HepG2 (cell line): ENCODE data around the gene SLC35B3. TPM values are rescaled to one million over a fixed set of nuclear protein-coding genes. Genes with fewer than 3 reads are reported as not detected.

Source experiments
- ATAC-seq: fragments of 200-7000 bp; cut with Tn5 transposase; 3 replicates; pipeline ENCODE4 v1.9.1; 2020; ENCODE audit warnings: mild to moderate bottlenecking, moderate library complexity
- BruUV-seq: library from RNA; stranded (reverse); fragments of 400-500 nt; replicated peaks from 2 replicates; lab custom pipeline; 2021; lab: Mats Ljungman, UMichigan
- CTCF ChIA-PET: fragments of 300-600 bp; formaldehyde crosslinking; extraction: SDS; loops from one replicate; lab custom pipeline; 2021; ENCODE audit warnings: low total read pairs, inconsistent platforms, low intra/inter-chr PET ratio; lab: Yijun Ruan, JAX
- POLR2A ChIA-PET: fragments of 350-600 bp; sonication (Branson Sonifier 250); formaldehyde crosslinking; loops from one replicate; lab custom pipeline; 2020; ENCODE audit warnings: antibody characterized with exemption, inconsistent platforms; lab: Yijun Ruan, JAX
- DNase-seq: peaks from one replicate; pipeline ENCODE4 v3.0.0-alpha.2; 2015; ENCODE audit warnings: low spot score
- FAIRE-seq: peaks from 3 replicates; lab custom pipeline; 2011; peaks lifted over from hg19 to GRCh38; lab: Jason Lieb, UNC
- H2AFZ ChIP-seq: one replicate; pipeline ENCODE4 v1.6.1; 2011; ENCODE audit warnings: low read length, inconsistent platforms
- H3K27ac ChIP-seq: fragments of 300-600 bp; 3 replicates; pipeline ENCODE4 v1.8.0; 2011; ENCODE audit warnings: mixed run types, mild to moderate bottlenecking, mixed read lengths, low read length, inconsistent platforms; ENCODE audit not compliant: insufficient read depth; ENCODE audit errors: extremely low read length
- H3K27me3 ChIP-seq, 2 experiments: fragments of 200-600 bp in 1 of 2; 2 replicates in 1 of 2; 3 replicates in 1 of 2; pipeline versions ENCODE4 v1.6.0 to v1.8.0; 2011; ENCODE audit warnings: low read length in 2 of 2, mild to moderate bottlenecking in 2 of 2, moderate library complexity in 2 of 2, inconsistent platforms in 1 of 2; ENCODE audit not compliant: insufficient read depth in 2 of 2, control insufficient read depth in 1 of 2
- H3K36me3 ChIP-seq, 2 experiments: fragments of 200-600 bp in 1 of 2; replicated peaks in 1 of 2; 2 replicates in 1 of 2; 3 replicates in 1 of 2; pipeline versions ENCODE4 v1.5.1 to v1.8.0; 2011; ENCODE audit warnings: low read length in 2 of 2, inconsistent platforms in 1 of 2; ENCODE audit not compliant: insufficient read depth in 2 of 2, control insufficient read depth in 1 of 2
- H3K4me1 ChIP-seq: 2 replicates; pipeline ENCODE4 v1.5.1; 2012; ENCODE audit warnings: low read length, inconsistent platforms; ENCODE audit not compliant: insufficient read depth
- H3K4me2 ChIP-seq: 2 replicates; pipeline ENCODE4 v1.6.0; 2011; ENCODE audit warnings: low read depth, low read length, inconsistent platforms
- H3K4me3 ChIP-seq, 3 experiments: fragments of 200-600 bp in 1 of 3; sonication (generic), shearing (Covaris generic) in 1 of 3; replicated peaks in 1 of 3; 2 replicates each; pipeline ENCODE4 v1.5.1; 2011 to 2016; ENCODE audit warnings: low read length in 3 of 3, inconsistent platforms in 2 of 3, low read depth in 2 of 3, mild to moderate bottlenecking in 2 of 3, control low read depth in 1 of 3, mixed read lengths in 1 of 3; ENCODE audit not compliant: insufficient read depth in 1 of 3
- H3K79me2 ChIP-seq: one replicate; pipeline ENCODE4 v1.6.1; 2011; ENCODE audit warnings: low read length, inconsistent platforms; ENCODE audit not compliant: insufficient read depth
- H3K9ac ChIP-seq: 2 replicates; pipeline ENCODE4 v1.6.0; 2011; ENCODE audit warnings: mild to moderate bottlenecking, low read depth, low read length, inconsistent platforms; ENCODE audit not compliant: insufficient read depth
- H3K9me3 ChIP-seq: 2 replicates; pipeline ENCODE4 v1.5.1; 2012; ENCODE audit warnings: mild to moderate bottlenecking, low read length
- H4K20me1 ChIP-seq: 2 replicates; pipeline ENCODE4 v1.6.0; 2011; ENCODE audit warnings: inconsistent platforms, mild to moderate bottlenecking, low read length, moderate library complexity; ENCODE audit not compliant: insufficient read depth
- ATF1 ChIP-seq: IDR thresholded peaks from 2 replicates; pipeline ENCODE4 v1.6.1; 2016; ENCODE audit warnings: mild to moderate bottlenecking, control low read depth
- ATF7 ChIP-seq, 2 experiments: fragments of 450-650 bp in 1 of 2; sonication (generic) in 1 of 2; formaldehyde crosslinking in 1 of 2; IDR thresholded peaks; 2 replicates each; pipeline versions ENCODE4 v1.4.0 to v1.6.1; 2016 to 2020; ENCODE audit warnings: antibody characterized with exemption in 1 of 2, mild to moderate bottlenecking in 1 of 2, missing genetic modification reagents in 1 of 2
- CREB1 ChIP-seq, 2 experiments: fragments of 450-650 bp in 1 of 2; IDR thresholded peaks; 2 replicates each; pipeline ENCODE4 v1.6.1; 2016 to 2017; ENCODE audit warnings: control low read depth in 1 of 2, mild to moderate bottlenecking in 1 of 2, missing compliant biosample characterization in 1 of 2, missing genetic modification characterization in 1 of 2
- IRF2 ChIP-seq: IDR thresholded peaks from 2 replicates; pipeline ENCODE4 v1.6.1; 2018; ENCODE audit warnings: missing genetic modification reagents, missing compliant biosample characterization
- JUN ChIP-seq: sonication (generic); formaldehyde crosslinking; IDR thresholded peaks from 2 replicates; pipeline ENCODE4 v1.4.0; 2020; ENCODE audit warnings: mild to moderate bottlenecking, missing genetic modification reagents
- KLF6 ChIP-seq: IDR thresholded peaks from 2 replicates; pipeline ENCODE4 v1.8.0; 2016; ENCODE audit warnings: missing biosample characterization, missing genetic modification reagents
- NCOA5 ChIP-seq: sonication (generic); formaldehyde crosslinking; IDR thresholded peaks from 2 replicates; pipeline ENCODE4 v1.4.0; 2020; ENCODE audit warnings: missing genetic modification reagents
- NRL ChIP-seq: sonication (generic); formaldehyde crosslinking; IDR thresholded peaks from 2 replicates; pipeline ENCODE4 v1.5.0; 2020; ENCODE audit warnings: missing genetic modification reagents, mild to moderate bottlenecking, moderate library complexity, borderline replicate concordance
- RFXANK ChIP-seq: IDR thresholded peaks from 2 replicates; pipeline ENCODE4 v1.6.1; 2016
- SMYD3 ChIP-seq: sonication (generic); formaldehyde crosslinking; IDR thresholded peaks from 2 replicates; pipeline ENCODE4 v1.8.1; 2023; ENCODE audit warnings: mild to moderate bottlenecking, missing genetic modification reagents
- WIZ ChIP-seq: sonication (generic); formaldehyde crosslinking; IDR thresholded peaks from 2 replicates; pipeline ENCODE4 v1.5.1; 2020; ENCODE audit warnings: mild to moderate bottlenecking, missing genetic modification reagents
- ZFX ChIP-seq: sonication (generic); formaldehyde crosslinking; IDR thresholded peaks from 2 replicates; pipeline ENCODE4 v1.4.0; 2020; ENCODE audit warnings: mild to moderate bottlenecking, low read depth, missing genetic modification reagents, moderate library complexity
- ZMYM2 ChIP-seq: sonication (generic); formaldehyde crosslinking; IDR thresholded peaks from 2 replicates; pipeline ENCODE4 v1.8.0; 2022; ENCODE audit warnings: mild to moderate bottlenecking, missing genetic modification reagents
- ZNF605 ChIP-seq: sonication (generic); formaldehyde crosslinking; IDR thresholded peaks from 2 replicates; pipeline ENCODE4 v1.8.0; 2022; ENCODE audit warnings: mild to moderate bottlenecking, missing genetic modification reagents
- ZNF670 ChIP-seq: sonication (generic); formaldehyde crosslinking; IDR thresholded peaks from 2 replicates; pipeline ENCODE4 v1.8.0; 2022; ENCODE audit warnings: mild to moderate bottlenecking, missing genetic modification reagents, borderline replicate concordance
- ZNF782 ChIP-seq: sonication (generic); formaldehyde crosslinking; IDR thresholded peaks from 2 replicates; pipeline ENCODE4 v1.4.0; 2020; ENCODE audit warnings: missing genetic modification reagents, mild to moderate bottlenecking, borderline replicate concordance
- ZSCAN29 ChIP-seq: sonication (generic); formaldehyde crosslinking; conservative IDR thresholded peaks from 2 replicates; pipeline ENCODE4 v1.4.0; 2020; ENCODE audit warnings: mild to moderate bottlenecking, missing genetic modification reagents
- WGBS: methylation state at CpG from one replicate; pipeline ENCODE4 v1.1.6; 2017; ENCODE audit warnings: low lambda C conversion rate; 5-methylcytosine and 5-hydroxymethylcytosine counted together
- in situ Hi-C: cut with HindIII; loops from 2 replicates; pipeline ENCODE4 v1.10.0; 2017; ENCODE audit warnings: low pct_unique_long_range_greater_than_20kb; ENCODE audit not compliant: extremely low pct_ligation_motif_present
- intact Hi-C: fragments of 100-400 bp; cut with micrococcal nuclease; formaldehyde crosslinking; loops from one replicate; pipeline ENCODE4 v1.10.0; 2022; ENCODE audit not compliant: unreplicated experiment
- polyA plus RNA-seq, 8 experiments: library from polyadenylated mRNA; depleted of rRNA in 3 of 8; stranded (reverse) in 7 of 8; unstranded in 1 of 8; fragments of >200 nt; fragmentation: Illumina TruSeq in 4 of 8; extraction: Trizol in 4 of 8; gene quantifications; 2 replicates each; pipeline versions ENCODE4 v1.2.1 to v1.2.3, GENCODE V29; 2011 to 2016; ENCODE audit warnings: low read depth in 4 of 8, missing spikeins in 1 of 8, mixed read lengths in 1 of 8; ENCODE audit not compliant: insufficient read depth in 1 of 8
- total RNA-seq, 5 experiments: library from RNA; depleted of rRNA; stranded (reverse); fragments of >200 nt; fragmentation: Illumina TruSeq; extraction: Trizol; gene quantifications; 2 replicates each; pipeline ENCODE4 v1.2.3, GENCODE V29; 2016; ENCODE audit warnings: low read depth in 1 of 5
- TF ChIP-seq, protein P1 (sequence below): sonication (generic); formaldehyde crosslinking; IDR thresholded peaks from 2 replicates; pipeline ENCODE4 v1.8.1; 2023; ENCODE audit warnings: mild to moderate bottlenecking, moderate library complexity, missing genetic modification reagents
- TF ChIP-seq, protein P2 (sequence below): sonication (generic); formaldehyde crosslinking; IDR thresholded peaks from 2 replicates; pipeline ENCODE4 v1.4.0; 2020; ENCODE audit warnings: mild to moderate bottlenecking, missing genetic modification reagents
- TF ChIP-seq, protein P3 (sequence below): sonication (generic); formaldehyde crosslinking; IDR thresholded peaks from 2 replicates; pipeline ENCODE4 v1.4.0; 2020; ENCODE audit warnings: mild to moderate bottlenecking, missing genetic modification reagents

The SLC35B3 gene
- total and polyA plus RNA-seq, 2 of the 13 experiments (the other 11 are each of a cell fraction or from before 2014, with no cell fraction given) = 8.7 to 13.5 TPM

DNA sequence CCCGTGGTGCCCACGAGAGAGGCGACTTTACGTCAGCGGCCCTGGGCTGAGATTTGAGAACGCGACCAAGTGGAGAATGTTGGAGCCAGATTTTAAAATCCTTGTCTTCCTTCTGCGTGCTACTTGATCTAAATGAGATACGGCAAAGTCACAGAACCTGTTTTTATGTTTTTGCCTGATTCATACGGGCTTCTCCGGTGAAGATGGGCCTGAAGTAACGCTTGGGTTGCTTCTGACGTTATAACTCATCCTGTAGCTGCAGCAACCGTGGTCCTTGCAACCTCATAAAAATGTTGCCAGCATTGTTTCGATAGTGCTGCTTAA lies 462 bp upstream of the SLC35B3 start:
- TSS peak; percentile 94 for BruUV-seq
- intact Hi-C loops = loop anchor here (10.0 kb wide), 1 partner anchor 331 kb away; the partner anchor contains the start of gene EEF1E1
- peaks cover 19% of the 10 kb centered on the region for H3K79me2 ChIP-seq
- H3K4me2 ChIP-seq = peak overlapping the region; percentile 85
- H4K20me1 ChIP-seq = no peaks in the 10 kb centered on the region
- WGBS = 65% methylated on average over 15 of the region's 15 CpGs
- POLR2A ChIA-PET = no interaction called here
- CTCF ChIA-PET = no interaction called here
- in situ Hi-C loops = no loop called here
- no peak for FAIRE-seq
- no peaks in the 10 kb centered on the region; a peak in 1 of 5 replicates for H3K27me3 ChIP-seq
- H3K4me3 ChIP-seq = peak overlapping the region; percentile 67 to 96 (median 75)
- H3K4me1 ChIP-seq = peaks cover 42% of the 10 kb centered on the region
- H3K27ac ChIP-seq = peak overlapping the region; percentile 77
- H3K9me3 ChIP-seq = no peaks in the 10 kb centered on the region
- H2AFZ ChIP-seq = peak overlapping the region; percentile 66
- no peak for ATAC-seq
- peak overlapping the region; percentile 94 for H3K9ac ChIP-seq
- H3K36me3 ChIP-seq = no peaks in the 10 kb centered on the region
- no peak for DNase-seq
- TF ChIP-seq, protein P1, sequence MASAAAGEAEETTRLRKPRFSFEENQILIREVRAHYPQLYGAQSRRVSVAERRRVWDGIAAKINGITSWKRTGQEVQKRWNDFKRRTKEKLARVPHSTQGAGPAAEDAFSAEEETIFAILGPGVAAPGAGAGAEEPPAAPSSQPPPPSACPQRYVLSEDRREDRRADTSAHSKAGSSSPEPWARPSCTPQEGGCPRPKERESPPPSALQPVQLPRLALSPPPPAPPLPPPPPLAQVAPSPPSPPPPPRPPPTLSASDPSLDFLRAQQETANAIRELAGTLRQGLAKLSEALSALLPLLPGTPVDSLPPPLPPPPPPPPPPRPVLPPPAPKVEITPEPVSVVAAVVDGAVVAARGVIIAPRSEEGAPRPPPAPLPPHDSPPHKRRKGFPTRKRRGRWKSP (CRISPR knock-in tag) = 0 out of 2 replicates have a peak, but pooled peaks have one; percentile 1
- peak; percentile 12 for TF ChIP-seq WIZ (CRISPR knock-in tag)
- no peak for TF ChIP-seq NCOA5 (CRISPR knock-in tag)
- peak; percentile 53; the same call in 1 of the 2 replicates for TF ChIP-seq ZMYM2 (CRISPR knock-in tag)
- TF ChIP-seq NRL (CRISPR knock-in tag) = 0 out of 2 replicates have a peak, but pooled peaks have one; percentile 8
- 0 out of 2 replicates have a peak, but pooled peaks have one; percentile 11 for TF ChIP-seq ZNF782
- TF ChIP-seq, protein P2, sequence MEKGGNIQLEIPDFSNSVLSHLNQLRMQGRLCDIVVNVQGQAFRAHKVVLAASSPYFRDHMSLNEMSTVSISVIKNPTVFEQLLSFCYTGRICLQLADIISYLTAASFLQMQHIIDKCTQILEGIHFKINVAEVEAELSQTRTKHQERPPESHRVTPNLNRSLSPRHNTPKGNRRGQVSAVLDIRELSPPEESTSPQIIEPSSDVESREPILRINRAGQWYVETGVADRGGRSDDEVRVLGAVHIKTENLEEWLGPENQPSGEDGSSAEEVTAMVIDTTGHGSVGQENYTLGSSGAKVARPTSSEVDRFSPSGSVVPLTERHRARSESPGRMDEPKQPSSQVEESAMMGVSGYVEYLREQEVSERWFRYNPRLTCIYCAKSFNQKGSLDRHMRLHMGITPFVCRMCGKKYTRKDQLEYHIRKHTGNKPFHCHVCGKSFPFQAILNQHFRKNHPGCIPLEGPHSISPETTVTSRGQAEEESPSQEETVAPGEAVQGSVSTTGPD = peak; percentile 17; the same call in 1 of the 2 replicates
- TF ChIP-seq SMYD3 (CRISPR knock-in tag) = 0 out of 2 replicates have a peak, but pooled peaks have one; percentile 4
- no peak for TF ChIP-seq IRF2
- 0 out of 2 replicates have a peak, but pooled peaks have one; percentile 29 for TF ChIP-seq JUN (CRISPR knock-in tag)
- TF ChIP-seq ZFX (CRISPR knock-in tag) = peak; percentile 61
- 0 out of 2 replicates have a peak, but pooled peaks have one; percentile 12 for TF ChIP-seq ATF1
- TF ChIP-seq ZNF605 = 0 out of 2 replicates have a peak, but pooled peaks have one; percentile 43
- no peak for TF ChIP-seq ATF7 (IDR thresholded peaks at IDR 0.05)
- TF ChIP-seq ATF7 (CRISPR knock-in tag; IDR thresholded peaks at IDR 0.05) = 0 out of 2 replicates have a peak, but pooled peaks have one; percentile 1
- TF ChIP-seq CREB1 (IDR thresholded peaks at IDR 0.05) = no peak
- TF ChIP-seq CREB1 (CRISPR knock-in tag; IDR thresholded peaks at IDR 0.05) = peak; percentile 57; the same call in 1 of the 2 replicates
- TF ChIP-seq ZNF670 (CRISPR knock-in tag) = peak; percentile 18; the same call in 1 of the 2 replicates
- TF ChIP-seq, protein P3, sequence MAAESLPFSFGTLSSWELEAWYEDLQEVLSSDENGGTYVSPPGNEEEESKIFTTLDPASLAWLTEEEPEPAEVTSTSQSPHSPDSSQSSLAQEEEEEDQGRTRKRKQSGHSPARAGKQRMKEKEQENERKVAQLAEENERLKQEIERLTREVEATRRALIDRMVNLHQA (CRISPR knock-in tag) = no peak
- peak; percentile 12; the same call in 1 of the 2 replicates for TF ChIP-seq RFXANK (CRISPR knock-in tag)
- 0 out of 2 replicates have a peak, but pooled peaks have one; percentile 6 for TF ChIP-seq ZSCAN29 (CRISPR knock-in tag)
- 0 out of 2 replicates have a peak, but pooled peaks have one; percentile 14 for TF ChIP-seq KLF6 (CRISPR knock-in tag)
